H1 (cell line): ENCODE measurements around the gene ATP5ME.

Source experiments
- CBX8 ChIP-seq: fragments of 300-800, 300-1000 bp; sonication (generic); IDR thresholded peaks from 2 replicates; pipeline ENCODE4 v1.7.1; 2016; ENCODE audit warnings: low read depth, low read length, borderline replicate concordance
- POLR2AphosphoS5 ChIP-seq: IDR thresholded peaks from 2 replicates; pipeline ENCODE4 v1.6.1; 2011; ENCODE audit warnings: low read depth, low read length
- SIN3A ChIP-seq, 2 experiments: IDR thresholded peaks in 1 of 2; conservative IDR thresholded peaks in 1 of 2; 2 replicates each; pipeline ENCODE4 v1.6.1; 2011 to 2012; ENCODE audit warnings: low read length in 2 of 2, improper control_type of control experiment in 1 of 2, low read depth in 1 of 2, mild to moderate bottlenecking in 1 of 2
- TF ChIP-seq, protein P1 (sequence below), 3 experiments: IDR thresholded peaks; 1 replicate in 2 of 3; 2 replicates in 1 of 3; pipeline versions ENCODE4 v1.5.1 to v1.6.1; 2011; ENCODE audit warnings: low read length in 3 of 3, mild to moderate bottlenecking in 3 of 3, inconsistent platforms in 2 of 3, low read depth in 1 of 3, moderate library complexity in 1 of 3; ENCODE audit not compliant: insufficient read depth in 1 of 3; ENCODE audit errors: control extremely low read depth in 1 of 3

- TF ChIP-seq, protein P1, sequence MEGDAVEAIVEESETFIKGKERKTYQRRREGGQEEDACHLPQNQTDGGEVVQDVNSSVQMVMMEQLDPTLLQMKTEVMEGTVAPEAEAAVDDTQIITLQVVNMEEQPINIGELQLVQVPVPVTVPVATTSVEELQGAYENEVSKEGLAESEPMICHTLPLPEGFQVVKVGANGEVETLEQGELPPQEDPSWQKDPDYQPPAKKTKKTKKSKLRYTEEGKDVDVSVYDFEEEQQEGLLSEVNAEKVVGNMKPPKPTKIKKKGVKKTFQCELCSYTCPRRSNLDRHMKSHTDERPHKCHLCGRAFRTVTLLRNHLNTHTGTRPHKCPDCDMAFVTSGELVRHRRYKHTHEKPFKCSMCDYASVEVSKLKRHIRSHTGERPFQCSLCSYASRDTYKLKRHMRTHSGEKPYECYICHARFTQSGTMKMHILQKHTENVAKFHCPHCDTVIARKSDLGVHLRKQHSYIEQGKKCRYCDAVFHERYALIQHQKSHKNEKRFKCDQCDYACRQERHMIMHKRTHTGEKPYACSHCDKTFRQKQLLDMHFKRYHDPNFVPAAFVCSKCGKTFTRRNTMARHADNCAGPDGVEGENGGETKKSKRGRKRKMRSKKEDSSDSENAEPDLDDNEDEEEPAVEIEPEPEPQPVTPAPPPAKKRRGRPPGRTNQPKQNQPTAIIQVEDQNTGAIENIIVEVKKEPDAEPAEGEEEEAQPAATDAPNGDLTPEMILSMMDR (IDR thresholded peaks at IDR 0.05; ENCODE audit: control extremely low read depth in 1 of 3, insufficient read depth in 1 of 3, low read depth in 1 of 3, low read length in 3 of 3) = no peak
- no peak for TF ChIP-seq SIN3A (conservative IDR thresholded peaks at IDR 0.05 in 1 of 2, IDR thresholded peaks at IDR 0.05 in 1 of 2; ENCODE audit: low read depth in 1 of 2, low read length in 2 of 2)
- no peak for TF ChIP-seq POLR2AphosphoS5
- TF ChIP-seq CBX8 = no peak
These were observed 38.0 kb downstream of the ATP5ME start for GRCh38 chr4:635851-636627.
